GM12865 (cell line): ENCODE results near the gene HNRNPA3.

Experiments used
- DNase-seq: peaks from one replicate; pipeline ENCODE4 v3.0.0; 2010; ENCODE audit warnings: low read depth
- H3K4me3 ChIP-seq: 2 replicates; pipeline ENCODE4 v1.5.1; 2011; ENCODE audit warnings: mild to moderate bottlenecking, low read depth, low read length, control low read depth
- CTCF ChIP-seq: IDR thresholded peaks from 2 replicates; pipeline ENCODE4 v1.5.1; 2011; ENCODE audit warnings: low read length, control low read depth, low read depth, inconsistent platforms; ENCODE audit not compliant: insufficient read depth; ENCODE audit errors: missing control alignments

Gene HNRNPA3

GRCh38 chr2:177251165-177251542, 38.6 kb downstream of the HNRNPA3 start:
- TF ChIP-seq CTCF = no peak
- no peak overlapping the region for H3K4me3 ChIP-seq

GRCh38 chr2:177252808-177253531, 40.4 kb downstream of the HNRNPA3 start:
- DNase-seq = no peak

More at GRCh38 chr2:177251165-177251542, 38.6 kb downstream of the HNRNPA3 start:
- no peak for DNase-seq

GRCh38 chr2:177253704-177254103, 41.1 kb downstream of the HNRNPA3 start:
- no peak for DNase-seq
- TF ChIP-seq CTCF = no peak
- H3K4me3 ChIP-seq = no peak overlapping the region

More at GRCh38 chr2:177252808-177253531, 40.4 kb downstream of the HNRNPA3 start:
- no peak for TF ChIP-seq CTCF
- H3K4me3 ChIP-seq = no peak overlapping the region

- no peak overlapping the region for H3K4me3 ChIP-seq
- TF ChIP-seq CTCF = peak; percentile 10
- no peak for DNase-seq
Measured at GRCh38 chr2:177254433-177255226, 42.0 kb downstream of the HNRNPA3 start.

GRCh38 chr2:177255227-177255601, 42.6 kb downstream of the HNRNPA3 start:
- no peak overlapping the region for H3K4me3 ChIP-seq
- no peak for DNase-seq
- TF ChIP-seq CTCF = no peak

- TF ChIP-seq CTCF = no peak
- DNase-seq = no peak
- no peak overlapping the region for H3K4me3 ChIP-seq
Measured at GRCh38 chr2:177256026-177256425, 43.4 kb downstream of the HNRNPA3 start.
